CMK (cell line): ENCODE measurements around the gene COQ10B.
"Not testable (repeated sequence)": the region's sequence is repeated elsewhere in the genome, so short reads cannot be mapped to it uniquely, and the experiment has no call there.

Source experiments
- DNase-seq: peaks from one replicate; pipeline ENCODE4 v3.0.0-alpha.2; 2010; ENCODE audit warnings: low read depth

COQ10B gene

DNA sequence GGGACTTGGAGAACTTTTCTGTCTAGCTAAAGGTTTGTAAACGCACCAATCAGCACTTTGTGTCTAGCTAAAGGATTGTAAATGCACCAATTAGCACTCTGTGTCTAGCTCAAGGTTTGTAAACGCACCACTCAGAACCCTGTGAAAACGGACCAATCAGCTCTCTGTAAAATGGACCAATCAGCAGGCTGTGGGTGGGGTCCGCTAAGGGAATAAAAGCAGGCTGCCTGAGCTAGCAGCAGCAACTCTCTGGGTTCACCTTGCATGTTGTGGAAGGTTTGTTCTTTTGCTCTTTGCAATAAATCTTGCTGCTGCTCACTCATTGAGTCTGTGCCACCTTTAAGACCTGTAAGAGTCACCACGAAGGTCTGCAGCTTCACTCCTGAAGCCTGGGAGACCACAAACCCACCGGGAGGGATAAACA, 2.4 kb upstream of the COQ10B start:
- not testable (repeated sequence) for DNase-seq

DNA sequence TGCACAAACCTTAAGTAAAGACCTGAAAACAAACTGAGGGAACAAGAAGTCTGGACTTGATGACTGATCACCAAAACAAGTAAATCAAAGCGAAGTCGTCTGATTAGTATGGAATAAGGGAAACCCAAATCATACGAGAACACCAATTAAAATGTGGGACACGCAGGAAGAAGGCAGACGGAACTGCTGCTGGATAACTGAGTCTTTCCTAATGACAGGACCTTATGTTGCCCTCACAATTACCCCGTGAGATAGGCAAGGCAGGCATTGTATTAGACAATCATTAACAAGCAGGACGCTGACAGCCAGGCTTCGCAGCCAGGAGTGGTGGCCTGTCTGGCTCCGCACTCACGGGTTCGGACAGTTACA, 614 bp upstream of the COQ10B start:
- DNase-seq = no peak

DNA sequence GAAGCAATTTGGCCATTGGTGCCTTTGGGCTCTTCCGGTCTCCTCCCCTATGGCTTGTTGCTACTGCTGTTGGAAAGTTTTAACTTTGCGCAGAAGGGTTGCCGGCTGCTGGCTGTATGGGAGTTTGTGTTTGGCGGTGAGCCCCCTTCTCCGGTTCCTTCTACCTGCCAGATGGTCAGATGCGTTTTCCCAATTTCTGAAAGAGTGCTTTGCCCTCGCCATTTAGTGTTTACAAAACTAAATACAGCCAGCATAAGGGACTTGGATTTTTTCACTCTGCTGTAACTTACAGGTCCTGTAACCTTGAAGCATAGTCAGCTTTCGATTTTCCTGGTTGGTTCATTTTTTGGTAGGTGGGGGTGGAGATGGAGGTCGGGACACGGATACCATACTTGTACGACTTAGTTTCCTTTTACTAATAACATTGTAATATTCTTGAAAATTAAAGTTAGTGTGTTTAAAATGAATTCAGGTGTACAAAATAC, 604 bp downstream of the COQ10B start:
- DNase-seq = no peak

DNA sequence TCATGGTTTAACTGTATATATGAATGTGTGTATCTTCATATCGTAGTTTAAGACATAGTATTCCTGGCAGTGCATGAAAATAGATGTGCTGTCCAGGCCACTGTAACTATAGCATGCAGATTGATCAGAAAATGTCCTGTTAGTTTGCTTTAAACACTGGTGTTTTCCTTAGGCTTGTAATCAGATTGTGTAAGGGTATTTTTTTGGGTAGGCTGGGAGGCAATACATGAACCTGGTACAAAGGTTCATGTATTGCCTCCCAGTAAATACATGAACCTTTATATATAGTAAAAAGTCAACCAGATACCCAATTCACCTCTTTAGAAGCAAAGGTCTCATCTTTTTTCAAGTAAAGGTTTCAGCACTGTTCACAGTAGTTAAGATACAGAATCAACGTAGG, 1.6 kb downstream of the COQ10B start:
- DNase-seq = no peak

DNA sequence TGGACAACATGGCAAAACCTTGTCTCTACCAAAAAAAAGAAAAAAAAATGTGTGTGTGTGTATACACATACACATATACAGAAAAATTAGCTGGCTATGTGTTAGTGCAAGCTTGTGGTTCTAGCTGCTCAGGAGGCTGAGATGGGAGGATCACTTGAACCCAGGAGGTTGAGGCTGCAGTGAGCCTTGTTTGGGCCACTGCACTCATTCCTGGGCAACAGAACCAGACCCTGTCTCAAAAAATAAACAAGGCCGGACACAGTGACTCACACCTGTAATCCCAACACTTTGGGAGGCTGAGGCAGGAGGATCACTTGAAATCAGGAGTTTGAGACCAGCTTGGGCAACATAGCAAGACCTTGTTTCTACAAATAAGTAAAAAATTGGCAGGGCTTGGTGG, 2.1 kb downstream of the COQ10B start:
- DNase-seq = no peak

DNA sequence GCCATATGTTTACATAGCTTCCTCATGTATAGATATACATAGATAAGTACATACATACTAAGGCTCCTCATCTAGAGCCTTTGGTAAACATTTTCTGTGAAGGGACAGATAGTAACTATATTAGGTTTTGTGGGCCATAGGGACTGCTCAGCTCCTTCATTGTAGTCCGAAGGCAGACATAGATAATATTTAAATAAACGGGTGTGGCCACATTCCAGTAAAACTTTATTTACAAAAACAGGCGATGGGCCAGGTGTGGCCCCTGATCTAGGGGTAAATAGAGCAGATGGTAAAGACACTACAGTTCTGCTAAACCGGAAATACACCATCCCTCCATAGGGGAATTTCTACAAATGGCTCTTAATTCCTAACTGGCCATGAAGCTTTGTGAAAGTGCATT, 7.3 kb downstream of the COQ10B start:
- DNase-seq = no peak

DNA sequence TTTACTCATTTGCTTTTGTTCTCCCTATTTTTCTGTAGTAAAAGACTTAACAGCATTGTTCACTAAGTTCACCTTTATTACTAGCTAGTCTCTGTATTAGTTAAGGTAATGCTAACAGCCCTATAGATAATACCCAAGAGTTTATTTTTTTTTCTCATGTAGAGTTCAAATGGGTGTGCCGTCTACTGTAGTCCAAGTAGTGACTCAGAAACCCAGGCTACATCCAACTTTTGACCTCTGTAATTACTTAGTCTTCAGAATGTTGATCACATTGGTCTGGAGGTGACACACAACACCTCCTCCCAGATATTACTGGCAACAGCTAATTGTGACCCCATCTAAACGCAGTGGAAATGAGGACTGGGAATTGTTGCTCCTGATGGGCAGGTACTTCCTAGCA, 7.7 kb downstream of the COQ10B start:
- no peak for DNase-seq

DNA sequence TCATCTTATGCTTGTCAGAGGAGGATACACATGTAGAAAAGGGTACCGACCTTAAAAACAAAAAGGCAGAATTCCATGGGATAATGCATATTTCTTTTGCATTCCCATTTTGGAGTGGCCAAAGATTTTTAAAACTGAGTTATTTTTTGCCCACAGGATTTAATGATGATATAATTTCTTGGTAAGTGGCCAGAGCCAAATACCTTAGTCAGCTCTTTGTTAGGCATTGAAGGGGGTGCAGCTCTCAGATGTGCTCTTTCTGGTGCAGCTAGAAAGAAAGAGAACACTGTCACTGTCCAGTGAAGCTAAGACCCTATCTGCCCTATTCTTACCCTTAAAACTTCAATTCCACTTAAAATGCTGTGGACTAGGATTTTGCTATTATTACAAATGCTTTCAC, 10.8 kb downstream of the COQ10B start:
- DNase-seq = no peak

DNA sequence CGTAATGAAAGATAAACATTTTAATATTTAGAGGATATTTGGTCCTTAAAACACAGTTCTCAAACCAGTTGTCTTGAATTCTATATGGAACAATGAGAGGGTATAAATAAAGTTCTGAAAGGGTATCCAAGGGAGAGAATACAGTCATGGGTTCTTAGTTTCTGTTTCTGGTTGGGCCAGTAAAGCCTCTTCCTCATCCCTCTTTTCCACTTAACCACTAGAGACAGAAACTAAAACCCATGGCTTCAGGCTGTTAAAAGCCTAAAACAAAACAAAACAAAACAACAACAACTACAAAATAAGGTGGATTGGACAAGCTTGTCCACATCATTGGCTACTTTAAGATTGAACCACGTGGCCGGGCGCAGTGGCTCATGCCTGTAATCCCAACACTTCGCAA, 18.8 kb downstream of the COQ10B start:
- no peak for DNase-seq

DNA sequence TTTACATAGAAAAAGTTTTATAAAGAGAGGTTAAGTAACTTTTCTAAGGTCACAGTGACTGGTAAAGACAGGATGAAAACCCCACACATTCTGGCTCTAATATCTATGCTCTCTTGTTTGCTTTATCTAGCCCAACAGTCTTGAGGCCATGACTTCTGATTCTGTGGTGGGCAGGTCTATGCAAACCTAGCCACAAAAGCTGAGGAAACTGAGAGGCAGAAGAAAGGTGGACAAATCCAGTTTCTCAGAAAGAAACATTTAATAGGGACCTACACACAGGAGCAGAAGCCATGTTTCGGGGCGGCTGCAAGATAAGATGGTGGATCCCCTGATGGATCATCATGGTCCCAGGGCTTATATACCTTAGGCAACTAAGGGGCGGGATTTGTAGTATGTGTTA, 24.4 kb downstream of the COQ10B start:
- no peak for DNase-seq

DNA sequence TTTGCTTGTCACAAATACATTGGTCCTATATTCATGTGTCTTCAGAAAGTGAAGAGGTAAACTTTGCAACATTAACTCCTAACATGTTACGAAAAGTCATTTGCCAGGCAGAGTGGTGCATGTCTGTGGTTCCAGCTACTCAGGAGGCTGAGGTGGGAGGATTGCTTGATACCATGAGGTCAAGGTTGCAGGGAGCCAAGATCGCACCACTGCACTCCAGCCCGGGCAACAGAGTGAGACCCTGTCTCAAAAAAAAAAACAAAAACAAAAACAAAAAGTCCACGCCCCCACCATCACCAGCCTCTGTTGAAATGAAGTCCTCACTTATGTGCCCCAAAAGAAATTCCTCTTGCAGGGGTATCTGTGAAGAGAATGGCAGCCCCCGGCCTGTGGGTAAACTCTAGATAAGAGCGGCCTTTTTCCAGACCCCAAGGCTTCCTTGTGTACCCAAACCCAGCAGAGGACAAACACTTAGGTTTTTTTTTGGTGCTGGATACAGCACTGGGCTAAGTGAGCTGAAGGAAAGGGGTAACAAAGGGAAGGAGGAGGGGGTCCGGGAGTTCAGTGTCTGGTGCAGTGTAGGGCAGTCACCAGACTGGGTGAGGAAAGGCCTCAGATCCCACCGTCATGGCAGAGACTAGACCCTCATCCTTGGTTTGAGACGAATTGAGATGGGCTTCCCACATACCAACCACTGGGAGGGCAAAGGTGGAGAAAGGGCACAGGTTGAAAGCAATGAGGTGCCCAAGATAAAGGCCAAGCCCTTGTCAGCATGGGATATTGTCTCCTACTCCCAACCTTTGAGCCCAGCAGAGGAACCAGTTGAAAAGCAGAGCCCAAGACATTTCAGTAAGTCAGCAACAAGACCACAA, 27.0 kb downstream of the COQ10B start:
- no peak for DNase-seq

DNA sequence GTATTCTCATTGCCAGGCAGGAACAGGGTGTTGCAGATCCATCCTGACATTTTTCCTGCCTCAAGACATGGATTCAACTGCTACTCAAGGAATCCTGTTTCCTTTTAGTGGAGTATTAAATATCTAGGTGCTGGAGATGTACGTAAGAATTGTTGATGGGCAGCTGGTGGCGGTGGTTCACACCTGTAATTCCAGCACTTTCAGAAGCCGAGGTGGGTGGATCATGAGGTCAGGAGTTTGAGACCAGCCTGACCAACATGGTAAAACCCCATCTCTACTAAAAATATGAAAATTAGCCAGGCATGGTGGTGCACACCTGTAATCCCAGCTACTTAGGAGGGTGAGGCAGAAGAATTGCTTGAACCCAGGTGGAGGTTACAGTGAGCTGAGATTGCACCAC, 30.9 kb downstream of the COQ10B start:
- not testable (repeated sequence) for DNase-seq

DNA sequence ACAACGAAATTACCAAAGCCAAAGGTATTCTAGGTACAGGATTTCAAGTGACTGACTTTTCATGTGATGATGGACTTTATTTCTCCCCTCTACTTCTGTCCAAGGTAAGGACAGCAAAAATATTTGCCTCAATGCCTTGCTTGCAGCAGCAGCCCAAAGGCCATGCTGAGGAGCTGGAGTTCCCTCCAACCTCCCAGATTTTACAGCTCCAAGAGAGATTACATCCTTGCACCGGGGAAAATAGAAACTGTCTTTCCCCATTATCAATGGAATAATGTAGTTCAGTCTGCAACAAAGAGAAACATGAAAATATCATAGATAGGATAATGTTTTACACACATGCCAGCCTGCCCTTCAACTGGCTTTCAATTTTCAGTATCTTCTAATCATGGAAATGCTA, 32.8 kb downstream of the COQ10B start:
- no peak for DNase-seq

DNA sequence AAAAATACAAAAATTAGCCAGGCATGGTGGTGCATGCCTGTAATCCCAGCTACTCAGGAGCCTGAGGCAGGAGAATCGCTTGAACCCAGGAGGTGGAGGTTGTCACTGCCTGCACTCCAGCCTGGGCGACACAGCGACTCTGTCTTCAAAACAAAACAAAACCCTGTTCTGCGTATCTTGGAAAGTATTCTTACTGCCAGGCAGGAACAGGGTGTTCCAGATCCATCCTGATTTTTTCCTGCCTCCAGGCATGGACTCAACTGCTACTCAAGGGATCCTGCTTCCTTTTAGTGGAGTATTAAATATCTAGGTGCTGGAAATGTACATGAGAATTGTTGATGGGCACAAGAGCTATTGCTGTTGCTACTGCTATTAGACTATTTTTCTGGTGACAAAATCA, 34.0 kb downstream of the COQ10B start:
- no peak for DNase-seq

DNA sequence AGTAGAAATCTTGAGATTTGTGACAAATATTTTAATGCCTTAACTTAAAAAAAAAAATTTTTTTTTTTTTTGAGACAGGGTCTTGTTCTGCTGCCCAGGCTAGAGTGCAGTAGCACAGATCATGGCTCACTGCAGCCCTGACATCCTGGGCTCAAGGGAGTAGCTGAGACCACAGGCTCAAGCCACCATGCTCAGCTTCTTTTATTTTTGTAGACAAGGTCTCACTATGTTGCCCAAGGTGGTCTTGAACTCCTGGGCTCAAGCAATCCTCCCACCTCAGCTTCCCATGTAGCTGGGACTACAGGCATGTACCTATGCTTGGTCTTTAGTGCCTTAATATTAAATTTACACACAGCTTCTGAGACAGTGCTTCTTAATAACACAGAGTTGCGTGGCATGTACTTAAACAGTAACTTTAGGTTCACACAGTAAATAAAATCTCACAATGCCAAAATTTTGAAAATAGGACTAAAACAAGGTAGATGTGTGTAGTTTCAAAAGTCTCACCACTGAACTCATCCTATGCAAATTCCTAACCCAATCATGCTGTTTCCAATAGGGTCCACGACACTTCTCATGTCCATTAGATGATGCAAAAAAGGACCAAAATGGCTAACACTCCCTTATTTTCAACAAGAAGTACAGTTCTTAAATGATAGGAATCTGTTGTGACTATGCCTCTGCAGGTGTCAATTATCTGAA, 42.2 kb downstream of the COQ10B start:
- DNase-seq = no peak

DNA sequence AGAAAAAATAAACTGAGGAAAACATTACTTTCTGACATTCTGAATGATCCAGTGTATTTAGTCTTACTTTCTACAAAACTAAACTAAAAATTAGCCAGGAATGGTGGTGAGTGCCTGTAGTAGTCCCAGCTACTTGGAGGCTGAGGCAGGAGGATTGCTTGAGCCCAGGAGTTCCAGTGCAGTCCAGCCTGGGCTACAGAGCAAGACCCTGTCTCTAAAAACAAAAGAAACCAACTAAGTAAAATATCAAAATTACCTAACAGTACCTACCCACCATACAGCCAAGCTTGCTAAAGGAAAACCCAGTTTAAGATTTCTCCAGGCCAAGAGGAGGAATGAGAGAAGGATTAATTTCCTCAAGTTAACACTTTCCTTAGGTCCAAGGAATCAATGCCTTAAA, 43.3 kb downstream of the COQ10B start:
- no peak for DNase-seq

DNA sequence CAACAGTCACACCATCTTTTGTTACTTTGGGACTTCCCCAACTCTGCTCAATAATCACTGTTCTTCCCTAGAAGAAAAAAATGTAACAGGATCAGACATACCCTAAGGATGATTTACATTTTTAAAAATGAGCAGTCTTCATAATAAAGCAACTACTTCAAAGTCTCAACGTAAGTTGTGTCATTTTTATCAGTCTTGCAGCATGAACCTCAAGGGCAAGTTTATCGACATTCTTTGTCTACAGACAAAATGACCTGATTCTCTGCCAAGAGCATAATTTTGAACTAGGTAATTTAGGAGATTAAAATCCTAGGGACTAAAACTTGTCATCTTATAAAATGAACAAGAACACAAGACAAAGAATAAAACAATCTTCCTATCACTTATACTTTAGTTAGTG, 44.0 kb downstream of the COQ10B start:
- no peak for DNase-seq

DNA sequence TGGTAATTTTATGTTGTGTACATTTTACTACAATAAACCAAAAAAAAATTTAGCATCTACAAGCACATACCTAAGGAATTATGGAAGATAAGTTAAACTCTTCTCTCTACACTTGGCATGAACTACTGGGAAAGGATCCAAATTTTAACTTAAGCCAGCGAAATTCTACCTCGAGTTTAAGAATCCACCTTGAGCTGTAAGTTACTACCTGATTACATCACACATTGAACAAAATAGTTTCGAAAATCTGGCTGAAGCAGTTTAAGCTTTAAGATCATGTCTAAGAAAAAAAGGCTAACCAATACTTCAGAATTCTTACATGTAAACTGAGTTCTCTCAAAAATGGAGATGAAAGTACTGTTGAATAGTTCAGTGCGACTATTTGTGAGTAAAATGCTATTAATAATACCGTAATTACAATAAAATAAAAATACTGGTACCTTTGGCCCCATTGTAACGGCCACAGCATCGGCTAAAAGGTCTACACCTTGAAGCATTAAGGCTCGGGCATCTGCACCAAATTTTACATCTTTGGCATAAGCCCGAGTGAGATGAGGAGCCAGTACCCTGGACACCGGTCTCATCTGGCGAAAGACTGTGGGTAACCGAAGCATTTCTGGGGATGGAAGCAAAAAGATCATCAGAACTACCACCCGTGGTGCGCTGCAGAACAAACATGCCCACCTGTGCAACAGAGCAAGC, 45.0 kb downstream of the COQ10B start:
- DNase-seq = no peak

DNA sequence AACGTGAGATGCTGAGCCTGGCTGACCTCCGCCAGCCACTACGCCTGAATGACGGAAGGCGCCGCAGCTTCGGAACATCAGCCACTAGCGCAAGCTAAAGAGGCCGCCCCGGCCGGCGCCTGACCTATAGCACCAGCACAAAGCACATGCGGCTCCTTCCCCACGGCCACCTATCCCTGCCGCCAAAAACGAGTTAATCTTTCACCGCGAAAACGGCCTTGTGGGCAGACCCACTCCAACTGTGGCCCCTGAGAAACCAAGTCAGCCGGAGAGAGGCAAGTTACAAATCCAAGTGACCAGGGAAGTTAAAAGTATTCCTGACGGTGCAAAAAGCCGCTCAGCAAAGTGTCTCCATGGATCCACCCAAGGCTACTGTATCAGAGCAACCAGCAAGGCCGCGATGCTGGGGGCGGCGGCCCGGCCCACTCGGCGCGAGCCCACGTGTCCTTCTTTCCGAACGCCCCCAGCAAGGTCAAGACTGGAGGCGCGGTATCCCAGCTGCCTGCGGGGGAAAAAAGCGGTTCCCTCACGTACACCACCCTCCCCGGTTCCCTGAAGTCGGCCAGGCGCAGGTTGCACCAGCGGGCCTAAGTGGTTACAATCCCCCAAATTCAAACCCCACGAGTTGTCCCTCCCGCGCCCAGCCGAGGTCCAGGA, 45.7 kb downstream of the COQ10B start:
- no peak for DNase-seq

DNA sequence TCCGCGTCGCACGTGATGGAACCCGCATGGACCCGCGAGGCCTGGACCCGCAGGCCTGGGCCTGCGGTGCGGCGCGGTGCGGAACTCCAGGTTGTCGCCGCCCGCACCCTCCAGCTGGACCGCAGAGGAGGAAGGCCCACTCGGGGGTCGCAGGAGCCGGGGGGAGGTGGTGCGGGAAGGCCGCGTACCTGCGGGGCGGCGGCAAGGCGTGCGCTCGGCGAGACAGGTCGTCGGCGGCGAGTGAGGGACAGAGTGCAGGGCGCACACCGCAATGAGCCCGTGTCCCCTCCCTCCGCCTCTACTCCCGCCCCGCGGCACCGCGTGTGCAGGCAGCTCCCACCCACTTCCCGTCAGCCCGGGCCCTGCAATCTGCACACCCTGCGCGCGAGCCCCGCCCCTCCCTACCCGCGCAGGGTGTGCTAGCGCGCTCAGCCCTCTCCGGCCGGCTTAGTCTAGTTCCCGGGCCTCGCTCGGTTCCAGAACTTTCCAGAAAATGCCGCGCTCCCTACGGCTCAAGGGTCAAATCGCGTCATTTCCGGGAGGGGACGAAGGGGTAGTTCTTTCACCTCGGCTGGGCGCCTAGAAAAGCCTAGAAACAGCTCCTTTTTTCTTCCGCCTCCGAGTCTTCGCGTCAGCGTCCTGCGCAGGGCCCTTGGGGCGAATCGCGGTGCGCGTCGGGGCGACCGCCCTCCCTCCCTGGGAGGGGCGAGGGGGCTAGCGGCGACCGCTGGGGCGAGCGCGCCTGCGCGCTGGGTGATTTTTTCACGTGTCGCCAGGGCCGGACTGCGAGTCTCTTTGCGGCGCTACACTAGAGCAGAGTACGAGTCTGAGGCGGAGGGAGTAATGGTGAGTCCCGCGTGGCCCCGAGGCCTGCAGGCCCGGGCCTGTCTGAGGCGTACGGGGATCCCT, 46.5 kb downstream of the COQ10B start, which contains the start of the genes HSPD1 and HSPE1:
TSS of gene HSPD1 (minus strand) at position 247 of the 909 bp plus-strand sequence. CDS start 992 bp downstream, outside the sequence.
TSS of gene HSPE1 (plus strand) at position 786 of the 909 bp plus-strand sequence. CDS start at position 844, 58 bp downstream.
- peak; percentile 95 for DNase-seq
